MM.1S (cell line): ENCODE results near the gene LGALS12.
"Not testable (repeated sequence)": the region's sequence is repeated elsewhere in the genome, so short reads cannot be mapped to it uniquely, and the experiment has no call there.

Experiments
- DNase-seq: peaks from one replicate; pipeline ENCODE4 v3.0.0-alpha.2; 2015
- H2AFZ ChIP-seq: fragments of 300-600 bp; sonication (generic); 2 replicates; pipeline ENCODE4 v1.6.0; 2016; ENCODE audit warnings: antibody characterized with exemption, low read length
- H3F3A ChIP-seq: fragments of 300-600 bp; sonication (generic); 2 replicates; pipeline ENCODE4 v1.6.1; 2016; ENCODE audit warnings: mild to moderate bottlenecking, antibody characterized with exemption, low read length, moderate library complexity, mixed read lengths; ENCODE audit not compliant: insufficient read depth
- H3K27ac ChIP-seq: fragments of 300-600 bp; sonication (generic); 2 replicates; pipeline ENCODE4 v1.5.1; 2016; ENCODE audit warnings: mild to moderate bottlenecking, low read length
- H3K27me3 ChIP-seq: fragments of 300-600 bp; sonication (generic); replicated peaks from 2 replicates; pipeline ENCODE4 v1.6.0; 2016; ENCODE audit warnings: low read length; ENCODE audit not compliant: insufficient read depth
- H3K36me3 ChIP-seq: fragments of 300-600 bp; sonication (generic); replicated peaks from 2 replicates; pipeline ENCODE4 v1.6.1; 2016; ENCODE audit warnings: mild to moderate bottlenecking, low read length, mixed read lengths; ENCODE audit not compliant: insufficient read depth
- H3K4me1 ChIP-seq: fragments of 300-600 bp; sonication (generic); 2 replicates; pipeline ENCODE4 v1.6.1; 2016; ENCODE audit warnings: low read length, mixed read lengths
- H3K4me2 ChIP-seq: fragments of 300-600 bp; sonication (generic); 2 replicates; pipeline ENCODE4 v1.6.0; 2016; ENCODE audit warnings: low read depth, low read length
- H3K4me3 ChIP-seq: fragments of 300-600 bp; sonication (generic); 2 replicates; pipeline ENCODE4 v1.5.1; 2016; ENCODE audit warnings: low read length, mixed read lengths
- H3K79me2 ChIP-seq: fragments of 300-600 bp; sonication (generic); 2 replicates; pipeline ENCODE4 v1.6.1; 2016; ENCODE audit warnings: mixed run types, low read length, mixed read lengths
- H3K9ac ChIP-seq: fragments of 300-600 bp; sonication (generic); 2 replicates; pipeline ENCODE4 v1.6.1; 2016; ENCODE audit warnings: low read length, mixed read lengths
- H3K9me2 ChIP-seq: fragments of 300-600 bp; sonication (generic); replicated peaks from 2 replicates; pipeline ENCODE4 v1.6.1; 2016; ENCODE audit warnings: mild to moderate bottlenecking, low read length, mixed read lengths; ENCODE audit not compliant: insufficient read depth
- H3K9me3 ChIP-seq: fragments of 300-600 bp; sonication (generic); replicated peaks from 2 replicates; pipeline ENCODE4 v1.6.1; 2016; ENCODE audit warnings: mild to moderate bottlenecking, low read length, mixed read lengths; ENCODE audit not compliant: insufficient read depth
- H4K20me1 ChIP-seq: fragments of 300-600 bp; sonication (generic); 2 replicates; pipeline ENCODE4 v1.6.1; 2016; ENCODE audit warnings: mild to moderate bottlenecking, low read length, moderate library complexity, mixed read lengths; ENCODE audit not compliant: insufficient read depth
- CTCF ChIP-seq: fragments of 300-600 bp; sonication (generic); IDR thresholded peaks from 2 replicates; pipeline ENCODE4 v1.5.1; 2016; ENCODE audit warnings: antibody characterized with exemption, low read length, mixed read lengths
- EZH2 ChIP-seq: fragments of 300-600 bp; sonication (generic); optimal IDR thresholded peaks from 2 replicates; pipeline ENCODE3; 2017; ENCODE audit warnings: low read depth, mild to moderate bottlenecking, antibody characterized with exemption, low read length, mixed read lengths
- EZH2phosphoT487 ChIP-seq: fragments of 300-600 bp; sonication (generic); IDR thresholded peaks from 2 replicates; pipeline ENCODE4 v1.6.1; 2018; ENCODE audit warnings: antibody characterized with exemption, low read length

The LGALS12 gene

GRCh38 chr11:63548178-63548577 lies 42.3 kb downstream of the LGALS12 start:
- H3K4me2 ChIP-seq, result no peak overlapping the region
- H3F3A ChIP-seq, result no peaks in the 10 kb centered on the region
- H4K20me1 ChIP-seq, result no peaks in the 10 kb centered on the region
- H3K4me3 ChIP-seq, result no peak overlapping the region
- H2AFZ ChIP-seq, result no peak overlapping the region
- TF ChIP-seq CTCF, result no peak
- TF ChIP-seq EZH2phosphoT487, result no peak
- no peaks in the 10 kb centered on the region for H3K9me3 ChIP-seq
- H3K79me2 ChIP-seq, result no peaks in the 10 kb centered on the region
- no peak overlapping the region for H3K9ac ChIP-seq
- no peak for DNase-seq
- peaks cover 10% of the 10 kb centered on the region for H3K4me1 ChIP-seq
- no peaks in the 10 kb centered on the region for H3K27me3 ChIP-seq
- no peak overlapping the region for H3K27ac ChIP-seq
- H3K9me2 ChIP-seq, result no peaks in the 10 kb centered on the region
- no peaks in the 10 kb centered on the region for H3K36me3 ChIP-seq

DNA sequence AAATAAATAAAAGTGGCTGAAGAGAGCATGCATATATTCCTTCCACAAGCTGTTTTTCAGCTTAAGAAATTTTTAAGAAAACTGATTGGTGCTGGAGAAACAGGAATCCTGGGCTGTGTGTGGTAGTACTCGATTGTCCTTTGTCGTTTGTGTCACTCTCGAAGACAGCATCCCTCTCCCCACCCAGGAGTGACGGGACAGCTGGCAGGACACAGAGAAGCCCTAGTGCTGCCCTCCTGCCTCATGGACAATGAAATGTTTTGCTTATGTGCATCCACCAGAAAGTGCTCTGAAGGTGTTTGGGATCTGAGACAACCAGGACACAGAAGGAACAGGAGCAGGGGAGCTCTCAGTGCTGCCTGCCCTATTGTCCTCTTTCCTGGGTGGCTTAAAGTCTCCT lies 43.5 kb downstream of the LGALS12 start:
- Histone ChIP-seq H3K4me1 (peaks cover 9% of the 10 kb centered on the region), H3K36me3 (no peaks in the 10 kb centered on the region), H3K27me3 (no peaks in the 10 kb centered on the region), H3K9me3 (no peaks in the 10 kb centered on the region), H3F3A (0 out of 2 replicates have a peak, but pooled peaks cover 4% of the 10 kb centered on the region), H4K20me1 (no peaks in the 10 kb centered on the region), H3K27ac (no peak overlapping the region), H3K4me2 (no peak overlapping the region), H3K9ac (no peak overlapping the region), H3K9me2 (no peaks in the 10 kb centered on the region), H3K4me3 (no peak overlapping the region), H2AFZ (no peak overlapping the region), H3K79me2 (no peaks in the 10 kb centered on the region)
- TF ChIP-seq CTCF (no peak), EZH2phosphoT487 (no peak), EZH2 (no peak)
- no peak for DNase-seq

- not testable (repeated sequence) for H3K27ac ChIP-seq, H3K79me2 ChIP-seq, H3K9ac ChIP-seq, H3K4me3 ChIP-seq, H3F3A ChIP-seq, H3K4me2 ChIP-seq, H3K36me3 ChIP-seq, H3K4me1 ChIP-seq, DNase-seq, H3K9me2 ChIP-seq, H2AFZ ChIP-seq, H3K27me3 ChIP-seq, H4K20me1 ChIP-seq, H3K9me3 ChIP-seq
Measured at GRCh38 chr11:63550156-63550700, 44.3 kb downstream of the LGALS12 start.

GRCh38 chr11:63551091-63551888 lies 45.4 kb downstream of the LGALS12 start:
- Histone ChIP-seq H3K4me1 (peaks cover 9% of the 10 kb centered on the region), H3K4me3 (no peak overlapping the region), H2AFZ (no peak overlapping the region), H3K27ac (no peak overlapping the region), H3K9me3 (no peaks in the 10 kb centered on the region), H3K79me2 (no peaks in the 10 kb centered on the region), H3K4me2 (no peak overlapping the region), H3K36me3 (no peaks in the 10 kb centered on the region), H3K27me3 (no peaks in the 10 kb centered on the region), H3F3A (0 out of 2 replicates have a peak, but pooled peaks cover 4% of the 10 kb centered on the region), H3K9ac (no peak overlapping the region), H4K20me1 (no peaks in the 10 kb centered on the region), H3K9me2 (no peaks in the 10 kb centered on the region)
- DNase-seq, result no peak
- TF ChIP-seq EZH2phosphoT487, result no peak
- TF ChIP-seq CTCF, result no peak
- no peak for TF ChIP-seq EZH2
